B cell (primary cell): ENCODE data around the gene MOGAT2.

Source experiments
- EZH2 ChIP-seq: IDR thresholded peaks from 2 replicates; pipeline ENCODE4 v1.6.1; 2012; ENCODE audit warnings: borderline replicate concordance, low read depth, mild to moderate bottlenecking, moderate library complexity, low read length; ENCODE audit not compliant: insufficient read depth, poor library complexity, severe bottlenecking
- TF ChIP-seq, protein P1 (sequence below): fragments of 200-600 bp; IDR thresholded peaks from one replicate; pipeline ENCODE4 v1.8.0; 2022; ENCODE audit warnings: antibody characterized with exemption, mild to moderate bottlenecking

DNA sequence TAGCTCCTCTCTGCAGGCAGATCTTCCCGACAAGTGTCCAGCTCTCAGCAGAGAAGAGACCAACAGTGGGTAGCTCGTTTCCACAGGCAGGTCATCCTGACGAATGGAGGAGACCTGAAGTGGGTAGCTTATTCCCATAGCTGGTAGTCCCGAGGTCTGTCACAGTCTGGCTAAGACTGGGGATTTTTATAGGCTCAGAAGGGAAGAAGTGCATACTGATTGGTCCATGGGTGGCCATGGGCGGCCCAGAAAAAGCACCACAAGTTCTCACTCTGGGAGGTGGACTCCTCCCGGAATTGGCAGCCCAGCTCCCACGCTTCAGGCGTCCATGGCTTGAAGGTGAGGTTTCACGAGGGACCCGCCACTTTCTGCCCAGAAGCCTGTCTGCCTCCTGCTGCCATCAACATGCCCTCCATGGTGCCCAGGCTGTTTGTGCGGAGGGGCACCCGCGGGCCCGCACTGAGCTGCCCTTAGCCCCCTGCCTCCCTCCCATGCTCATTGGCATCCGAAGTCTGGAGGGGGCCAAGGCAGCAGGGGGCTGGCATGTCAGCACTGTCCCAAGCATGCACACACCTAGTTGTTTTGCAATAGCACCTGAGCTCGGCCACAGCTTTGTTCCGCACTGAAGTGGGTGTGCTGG is 38.9 kb upstream of the MOGAT2 start:
- TF ChIP-seq, protein P1, sequence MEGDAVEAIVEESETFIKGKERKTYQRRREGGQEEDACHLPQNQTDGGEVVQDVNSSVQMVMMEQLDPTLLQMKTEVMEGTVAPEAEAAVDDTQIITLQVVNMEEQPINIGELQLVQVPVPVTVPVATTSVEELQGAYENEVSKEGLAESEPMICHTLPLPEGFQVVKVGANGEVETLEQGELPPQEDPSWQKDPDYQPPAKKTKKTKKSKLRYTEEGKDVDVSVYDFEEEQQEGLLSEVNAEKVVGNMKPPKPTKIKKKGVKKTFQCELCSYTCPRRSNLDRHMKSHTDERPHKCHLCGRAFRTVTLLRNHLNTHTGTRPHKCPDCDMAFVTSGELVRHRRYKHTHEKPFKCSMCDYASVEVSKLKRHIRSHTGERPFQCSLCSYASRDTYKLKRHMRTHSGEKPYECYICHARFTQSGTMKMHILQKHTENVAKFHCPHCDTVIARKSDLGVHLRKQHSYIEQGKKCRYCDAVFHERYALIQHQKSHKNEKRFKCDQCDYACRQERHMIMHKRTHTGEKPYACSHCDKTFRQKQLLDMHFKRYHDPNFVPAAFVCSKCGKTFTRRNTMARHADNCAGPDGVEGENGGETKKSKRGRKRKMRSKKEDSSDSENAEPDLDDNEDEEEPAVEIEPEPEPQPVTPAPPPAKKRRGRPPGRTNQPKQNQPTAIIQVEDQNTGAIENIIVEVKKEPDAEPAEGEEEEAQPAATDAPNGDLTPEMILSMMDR, result no peak
- TF ChIP-seq EZH2, result no peak
